Measurements from ENCODE around the gene MCM3AP.
A peak's percentile ranks its signal among the peaks of the same experiment; 100 is the strongest.
"Not testable (repeated sequence)": the region's sequence is repeated elsewhere in the genome, so short reads cannot be mapped to it uniquely, and the experiment has no call there.

Gene MCM3AP

GRCh38 chr21:46314441-46315020 lies 29.1 kb upstream of the MCM3AP start:
- no peak for DNase-seq (ENCODE audit: low read depth)
- H3K4me3 ChIP-seq (ENCODE audit: low read depth, low read length), result no peak overlapping the region

- no peak for DNase-seq (ENCODE audit: low read depth)
These were observed 27.5 kb upstream of the MCM3AP start for GRCh38 chr21:46312949-46313348.

DNA sequence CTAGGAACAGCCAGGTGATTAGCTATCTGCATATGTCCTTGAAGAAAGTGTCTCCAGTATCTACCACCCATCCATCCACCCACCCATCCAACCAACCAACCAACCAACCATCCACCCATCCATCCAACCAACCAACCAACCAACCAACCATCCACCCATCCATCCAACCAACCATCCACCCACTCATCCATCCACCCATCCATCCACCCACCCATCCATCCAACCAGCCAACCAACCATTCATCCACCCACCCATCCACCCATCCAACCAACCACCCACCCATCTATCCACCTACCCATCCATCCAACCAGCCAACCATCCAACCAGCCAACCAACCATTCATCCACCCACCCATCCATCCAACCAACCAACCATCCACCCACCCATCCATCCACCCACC lies 26.2 kb upstream of the MCM3AP start:
- no peak for DNase-seq (ENCODE audit: low read depth)
- H3K4me3 ChIP-seq (ENCODE audit: low read depth, low read length), result no peak overlapping the region

More at GRCh38 chr21:46312949-46313348, 27.5 kb upstream of the MCM3AP start:
- H3K4me3 ChIP-seq (ENCODE audit: low read depth, low read length), result no peak overlapping the region

GRCh38 chr21:46310260-46310659 lies 24.8 kb upstream of the MCM3AP start:
- not testable (repeated sequence) for DNase-seq (ENCODE audit: low read depth); H3K4me3 ChIP-seq (ENCODE audit: low read depth, low read length)

DNA sequence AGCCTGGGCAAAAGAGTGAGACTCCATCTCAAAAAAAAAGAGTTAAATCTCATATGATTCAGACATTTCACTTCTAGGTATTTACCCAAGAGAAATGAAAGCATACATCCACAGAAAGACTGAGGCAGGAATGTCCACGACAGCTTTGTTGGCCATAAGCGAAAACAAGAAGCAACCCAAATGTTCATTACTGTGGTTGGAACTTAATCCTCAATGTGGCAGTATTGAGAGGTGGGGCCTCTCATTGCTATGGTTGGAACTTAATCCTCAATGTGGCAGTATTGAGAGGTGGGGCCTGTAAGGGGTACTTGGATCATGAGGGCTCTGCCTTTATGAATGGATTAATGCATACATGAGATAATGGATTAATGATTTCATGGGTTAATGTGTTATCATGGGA lies 23.0 kb upstream of the MCM3AP start:
- DNase-seq (ENCODE audit: low read depth), result no peak
- no peak overlapping the region for H3K4me3 ChIP-seq (ENCODE audit: low read depth, low read length)

DNA sequence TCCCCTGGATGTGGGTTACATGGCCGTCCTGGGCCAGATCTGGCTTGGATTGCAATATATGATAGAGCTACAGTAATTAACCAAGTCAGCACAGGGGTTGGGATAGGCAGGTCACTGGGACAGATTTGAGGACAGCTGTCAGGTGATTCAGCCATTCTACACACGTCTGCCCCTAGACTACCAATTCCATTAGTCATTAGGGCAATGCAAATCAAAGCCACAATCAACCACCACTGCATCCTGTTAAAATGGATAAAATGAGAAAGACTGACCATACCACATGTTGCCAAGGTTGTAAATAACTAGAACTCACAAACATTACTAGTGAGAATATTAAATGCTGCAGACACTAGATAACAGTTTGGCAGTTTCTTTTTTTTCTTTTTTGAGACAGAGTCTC lies 22.2 kb upstream of the MCM3AP start:
- no peak overlapping the region for H3K4me3 ChIP-seq (ENCODE audit: low read depth, low read length)
- no peak for DNase-seq (ENCODE audit: low read depth)

- no peak for DNase-seq (ENCODE audit: low read depth)
- H3K4me3 ChIP-seq (ENCODE audit: low read depth, low read length), result no peak overlapping the region
These were observed 19.5 kb upstream of the MCM3AP start for GRCh38 chr21:46304955-46305354.

- no peak for DNase-seq (ENCODE audit: low read depth)
- H3K4me3 ChIP-seq (ENCODE audit: low read depth, low read length), result no peak overlapping the region
These were observed 19.0 kb upstream of the MCM3AP start for GRCh38 chr21:46304437-46304836.

DNA sequence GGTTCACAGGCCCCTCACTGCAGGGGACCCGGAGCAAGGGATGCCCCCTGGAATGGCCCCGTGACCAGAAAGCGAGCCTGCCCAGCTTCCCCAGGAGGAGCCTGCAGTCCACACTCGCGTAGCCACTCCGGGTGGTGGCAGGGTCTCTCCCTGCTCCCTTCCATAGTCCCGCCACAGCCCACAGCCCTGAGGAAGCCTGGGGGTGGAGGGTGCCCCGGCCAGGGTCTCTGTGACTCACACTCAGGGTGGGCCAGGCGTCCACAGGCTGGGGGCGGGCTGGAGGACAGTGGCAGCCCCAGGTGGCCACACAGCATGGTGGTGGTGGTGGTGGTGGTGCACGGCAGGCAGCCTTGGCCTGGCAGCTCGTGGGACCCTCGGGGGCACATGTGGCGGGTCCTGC lies 16.3 kb upstream of the MCM3AP start:
- H3K4me3 ChIP-seq (ENCODE audit: low read depth, low read length), result no peak overlapping the region
- DNase-seq (ENCODE audit: low read depth), result no peak

DNA sequence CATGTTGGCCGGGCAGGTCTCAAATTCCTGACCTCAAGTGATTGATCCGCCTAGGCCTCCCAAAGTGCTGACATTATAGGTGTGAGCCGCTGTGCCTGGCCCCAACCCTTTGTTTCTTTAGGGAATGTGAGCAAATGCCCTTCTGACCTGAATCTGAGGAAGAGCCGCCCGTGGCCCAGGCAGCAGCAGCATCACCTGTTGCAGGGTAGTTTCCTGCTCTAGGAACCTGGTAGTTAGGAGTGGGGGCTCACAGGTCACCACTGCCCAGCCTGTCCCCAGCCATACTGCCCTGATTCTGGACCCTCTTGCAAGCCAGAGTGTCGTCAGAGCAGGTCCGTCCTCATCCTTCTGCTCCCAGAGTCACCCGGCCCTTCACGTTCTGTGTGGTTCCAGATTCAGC lies 13.8 kb upstream of the MCM3AP start:
- H3K4me3 ChIP-seq (ENCODE audit: low read depth, low read length), result no peak overlapping the region
- DNase-seq (ENCODE audit: low read depth), result no peak

GRCh38 chr21:46297338-46298271 lies 12.2 kb upstream of the MCM3AP start:
- H3K4me3 ChIP-seq (ENCODE audit: low read depth, low read length), result peak overlapping the region; percentile 32
- no peak for DNase-seq (ENCODE audit: low read depth)

DNA sequence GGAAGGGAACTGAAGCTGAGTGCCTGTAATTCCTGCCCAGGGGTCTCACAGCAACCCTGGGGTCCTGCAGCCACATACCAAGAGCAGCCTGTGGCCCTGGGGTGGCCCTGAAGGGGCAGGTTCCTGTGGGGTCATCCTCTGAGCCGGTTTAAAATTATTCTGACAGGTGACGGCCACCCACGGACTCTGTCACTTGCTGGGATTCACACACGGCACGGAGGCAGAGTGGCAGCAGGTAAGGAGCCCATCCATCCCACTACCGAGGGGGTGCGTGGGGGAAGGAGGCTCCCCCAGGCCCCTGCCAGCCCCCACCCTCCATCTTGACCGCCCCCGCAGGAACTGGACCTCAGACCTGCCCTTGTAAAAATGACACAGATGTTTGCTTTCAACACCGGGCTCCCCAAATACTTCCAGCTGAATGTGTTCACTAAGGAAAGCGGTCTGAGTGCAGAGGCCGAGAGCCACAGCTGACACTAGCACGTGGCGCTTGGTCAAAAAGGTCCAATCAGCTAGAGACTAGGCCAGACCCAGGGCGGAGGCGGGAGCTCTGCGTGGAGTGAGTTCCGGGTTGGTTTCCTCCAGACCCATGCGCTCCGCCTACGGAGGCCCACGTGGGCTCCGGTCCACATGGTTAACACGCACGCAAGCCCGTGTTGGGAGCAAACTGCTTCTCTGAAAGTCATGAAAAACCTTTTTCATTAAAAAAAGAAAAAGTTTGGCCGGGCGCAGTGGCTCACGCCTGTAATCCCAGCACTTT lies 10.8 kb upstream of the MCM3AP start:
- peak; percentile 60 for DNase-seq (ENCODE audit: low read depth)
- H3K4me3 ChIP-seq (ENCODE audit: low read depth, low read length), result no peak overlapping the region

DNA sequence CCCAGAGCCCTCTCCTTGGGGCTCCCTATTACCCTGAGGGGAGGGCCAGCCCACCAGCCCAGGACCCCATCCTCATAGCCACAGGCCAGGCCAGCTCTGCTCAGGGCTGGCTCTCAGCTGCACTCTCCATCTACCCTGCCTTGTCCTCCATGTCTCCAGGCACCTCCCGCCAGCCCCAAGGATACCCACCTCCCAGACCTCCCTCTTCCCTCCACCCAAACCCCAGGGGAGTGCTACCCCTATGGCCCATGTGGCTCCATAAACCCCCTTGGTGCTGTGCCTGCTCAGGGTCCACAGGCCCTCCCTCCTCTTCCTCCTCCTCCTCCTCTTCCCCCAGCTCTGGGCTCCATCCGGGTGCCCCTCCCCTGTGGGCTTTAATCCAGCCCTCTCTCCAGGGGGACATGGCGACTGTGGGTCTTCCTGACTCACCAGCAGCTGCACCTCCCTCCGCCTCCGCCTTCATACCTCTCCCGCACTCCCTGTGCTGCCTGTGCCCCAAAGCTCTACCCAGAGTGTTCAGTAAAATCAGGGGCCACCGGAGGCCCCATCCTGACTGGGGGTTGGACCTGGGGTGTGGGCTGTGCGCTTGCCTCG lies 9.9 kb upstream of the MCM3AP start:
- DNase-seq (ENCODE audit: low read depth), result peak; percentile 54
- H3K4me3 ChIP-seq (ENCODE audit: low read depth, low read length), result no peak overlapping the region

- DNase-seq (ENCODE audit: low read depth), result no peak
- H3K4me3 ChIP-seq (ENCODE audit: low read depth, low read length), result no peak overlapping the region
These were observed 9.3 kb upstream of the MCM3AP start for GRCh38 chr21:46294647-46295176.

- no peak overlapping the region for H3K4me3 ChIP-seq (ENCODE audit: low read depth, low read length)
- no peak for DNase-seq (ENCODE audit: low read depth)
These were observed 6.2 kb upstream of the MCM3AP start for GRCh38 chr21:46291561-46291960.

DNA sequence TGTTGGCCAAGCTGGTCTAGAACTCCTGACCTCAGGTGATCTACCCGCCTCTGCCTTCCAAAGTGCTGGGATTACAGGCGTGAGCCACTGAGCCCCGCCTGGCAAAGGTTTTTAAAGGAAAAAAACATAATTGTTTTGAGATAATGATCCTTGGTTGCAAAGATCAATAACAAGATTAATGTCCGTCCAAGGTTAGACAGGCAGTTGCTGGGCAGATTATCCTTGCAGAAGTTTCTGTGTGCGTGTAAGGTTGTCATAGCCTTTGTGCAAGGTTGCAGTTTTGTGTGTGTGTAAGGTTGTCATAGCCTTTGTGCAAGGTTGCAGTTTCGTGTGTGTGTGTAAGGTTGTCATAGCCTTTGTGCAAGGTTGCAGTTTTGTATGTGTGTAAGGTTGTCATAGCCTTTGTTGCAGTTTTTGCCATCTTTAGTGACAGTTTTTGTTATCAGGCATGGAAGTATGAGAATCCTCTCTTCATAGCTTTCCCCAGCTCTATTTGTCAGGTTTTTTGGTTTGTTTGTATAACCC lies 4.3 kb upstream of the MCM3AP start:
- no peak overlapping the region for H3K4me3 ChIP-seq (ENCODE audit: low read depth, low read length)
- no peak for DNase-seq (ENCODE audit: low read depth)

GRCh38 chr21:46287541-46287940 lies 2.1 kb upstream of the MCM3AP start:
- DNase-seq (ENCODE audit: low read depth), result no peak
- H3K4me3 ChIP-seq (ENCODE audit: low read depth, low read length), result peak overlapping the region; percentile 67

GRCh38 chr21:46286648-46287002 lies 1.2 kb upstream of the MCM3AP start:
- H3K4me3 ChIP-seq (ENCODE audit: low read depth, low read length), result peak overlapping the region; percentile 67
- no peak for DNase-seq (ENCODE audit: low read depth)
